GM19467 (cell line): ENCODE measurements around the gene CXCR1.
"Not testable (repeated sequence)": the region's sequence is repeated elsewhere in the genome, so short reads cannot be mapped to it uniquely, and the experiment has no call there.

Source experiments
- ATAC-seq: cut with Tn5 transposase; IDR thresholded peaks from one replicate; pipeline ENCODE4 v1.9.1; 2021; ENCODE audit warnings: mild to moderate bottlenecking, moderate library complexity; ENCODE audit not compliant: unreplicated experiment

Gene CXCR1

GRCh38 chr2:218162814-218163213 is 3.9 kb downstream of the CXCR1 start:
- ATAC-seq = no peak

- ATAC-seq = no peak
Observed at GRCh38 chr2:218161644-218162043, 5.1 kb downstream of the CXCR1 start.

GRCh38 chr2:218155953-218156479 is 10.7 kb downstream of the CXCR1 start:
- ATAC-seq = no peak

GRCh38 chr2:218152777-218153176 is 14.0 kb downstream of the CXCR1 start:
- no peak for ATAC-seq

GRCh38 chr2:218152172-218152571 is 14.6 kb downstream of the CXCR1 start:
- no peak for ATAC-seq

- no peak for ATAC-seq
Observed at GRCh38 chr2:218149848-218150440, 16.8 kb downstream of the CXCR1 start.

- ATAC-seq = no peak
Observed at GRCh38 chr2:218149098-218149497, 17.7 kb downstream of the CXCR1 start.

- no peak for ATAC-seq
Observed at GRCh38 chr2:218146056-218146455, 20.7 kb downstream of the CXCR1 start.

GRCh38 chr2:218145124-218145523 is 21.6 kb downstream of the CXCR1 start:
- ATAC-seq = no peak

GRCh38 chr2:218138047-218138446 is 28.7 kb downstream of the CXCR1 start:
- ATAC-seq = no peak

- ATAC-seq = no peak
Observed at GRCh38 chr2:218137514-218137913, 29.2 kb downstream of the CXCR1 start.

- no peak for ATAC-seq
Observed at GRCh38 chr2:218130822-218131221, 35.9 kb downstream of the CXCR1 start.

- no peak for ATAC-seq
Observed at GRCh38 chr2:218130377-218130776, 36.4 kb downstream of the CXCR1 start.

GRCh38 chr2:218129458-218130135 is 37.2 kb downstream of the CXCR1 start:
- ATAC-seq = no peak

GRCh38 chr2:218128781-218129457 is 37.8 kb downstream of the CXCR1 start:
- ATAC-seq = no peak

GRCh38 chr2:218127929-218128455 is 38.8 kb downstream of the CXCR1 start:
- ATAC-seq = no peak

- no peak for ATAC-seq
Observed at GRCh38 chr2:218125626-218126080, 41.1 kb downstream of the CXCR1 start, which contains the start of gene CXCR2. TSS of gene CXCR2 (plus strand) at chr2:218126028. CDS start at chr2:218134802, 8,774 bp downstream.

- no peak for ATAC-seq
Observed at GRCh38 chr2:218125095-218125494, 41.7 kb downstream of the CXCR1 start.

- no peak for ATAC-seq
Observed at GRCh38 chr2:218123986-218124385, 42.8 kb downstream of the CXCR1 start.

GRCh38 chr2:218122286-218122685 is 44.5 kb downstream of the CXCR1 start:
- not testable (repeated sequence) for ATAC-seq

GRCh38 chr2:218121789-218122188 is 45.0 kb downstream of the CXCR1 start:
- not testable (repeated sequence) for ATAC-seq
